OCI-LY7 (cell line): ENCODE data around the gene STRADA. TPM values are rescaled to one million over a fixed set of nuclear protein-coding genes. Genes with fewer than 3 reads are reported as not detected.

ENCODE experiments used
- BruUV-seq: library from RNA; stranded (reverse); fragments of 400-500 nt; replicated peaks from 2 replicates; lab custom pipeline; 2021; lab: Mats Ljungman, UMichigan
- CTCF ChIA-PET: fragments of 300-600 bp; sonication (Branson Sonifier 250); formaldehyde crosslinking; loops from one replicate; lab custom pipeline; 2022; ENCODE audit warnings: antibody characterized with exemption; ENCODE audit not compliant: unreplicated experiment; lab: Charles Lee
- POLR2A ChIA-PET: fragments of 300-600 bp; sonication (Branson Sonifier 250); formaldehyde crosslinking; loops from one replicate; lab custom pipeline; 2022; ENCODE audit warnings: antibody characterized with exemption; lab: Charles Lee
- DNase-seq: peaks from one replicate; pipeline ENCODE4 v3.0.0-alpha.2; 2015; ENCODE audit warnings: low spot score
- H2AFZ ChIP-seq: fragments of 200-600 bp; sonication (generic), shearing (Covaris generic); 2 replicates; pipeline ENCODE4 v1.6.1; 2014; ENCODE audit warnings: mild to moderate bottlenecking, antibody characterized with exemption, low read length, moderate library complexity
- H3K27ac ChIP-seq: fragments of 200-600 bp; sonication (generic); 2 replicates; pipeline ENCODE4 v1.5.1; 2014; ENCODE audit warnings: mixed run types, low read depth, mild to moderate bottlenecking, moderate library complexity, low read length, inconsistent platforms; ENCODE audit not compliant: poor library complexity, severe bottlenecking
- H3K36me3 ChIP-seq: fragments of 200-600 bp; sonication (generic); 2 replicates; pipeline ENCODE4 v1.6.1; 2014; ENCODE audit warnings: mild to moderate bottlenecking, antibody characterized with exemption, low read length, moderate library complexity, mixed read lengths; ENCODE audit not compliant: insufficient read depth
- H3K4me1 ChIP-seq: fragments of 200-600 bp; sonication (generic); 2 replicates; pipeline ENCODE4 v1.5.1; 2014; ENCODE audit warnings: mild to moderate bottlenecking, low read length; ENCODE audit not compliant: insufficient read depth, poor library complexity, severe bottlenecking
- H3K4me2 ChIP-seq: fragments of 200-600 bp; sonication (generic); 2 replicates; pipeline ENCODE4 v1.6.1; 2014; ENCODE audit warnings: mild to moderate bottlenecking, low read length
- H3K4me3 ChIP-seq: fragments of 200-600 bp; sonication (generic); 2 replicates; pipeline ENCODE4 v1.5.1; 2014; ENCODE audit warnings: mild to moderate bottlenecking, low read depth, low read length; ENCODE audit not compliant: poor library complexity, severe bottlenecking
- H3K79me2 ChIP-seq: fragments of 200-600 bp; sonication (generic); 2 replicates; pipeline ENCODE4 v1.6.1; 2016; ENCODE audit warnings: low read depth, mild to moderate bottlenecking, low read length, moderate library complexity, mixed read lengths; ENCODE audit not compliant: insufficient read depth
- H3K9me2 ChIP-seq: fragments of 200-600 bp; sonication (generic); 2 replicates; pipeline ENCODE4 v1.6.1; 2016; ENCODE audit warnings: mild to moderate bottlenecking, low read length, mixed read lengths; ENCODE audit not compliant: insufficient read depth
- H3K9me3 ChIP-seq: fragments of 200-600 bp; sonication (generic); 2 replicates; pipeline ENCODE4 v1.6.1; 2014; ENCODE audit warnings: mild to moderate bottlenecking, mixed run types, low read length, mixed read lengths
- H4K20me1 ChIP-seq: fragments of 200-600 bp; sonication (generic); 2 replicates; pipeline ENCODE4 v1.6.1; 2014; ENCODE audit warnings: mild to moderate bottlenecking, antibody characterized with exemption, low read length, moderate library complexity, mixed read lengths; ENCODE audit not compliant: insufficient read depth
- EZH2phosphoT487 ChIP-seq: fragments of 200-600 bp; sonication (generic); IDR thresholded peaks from 2 replicates; pipeline ENCODE4 v1.6.1; 2018; ENCODE audit warnings: low read depth, borderline replicate concordance, mild to moderate bottlenecking, mixed run types, antibody characterized with exemption, low read length, moderate library complexity, mixed read lengths
- intact Hi-C: fragments of 100-400 bp; cut with micrococcal nuclease; formaldehyde crosslinking; loops from one replicate; pipeline ENCODE4 v1.10.0; 2022; ENCODE audit not compliant: unreplicated experiment
- total RNA-seq, 2 experiments: library from RNA; depleted of rRNA in 1 of 2; stranded (reverse); fragments of >200 nt in 1 of 2; shearing (Covaris generic) in 1 of 2; gene quantifications; 2 replicates each; pipeline ENCODE4 v1.2.3, GENCODE V29; 2014 to 2022
- TF ChIP-seq, protein P1 (sequence below): fragments of 200-600 bp; sonication (generic); conservative IDR thresholded peaks from 2 replicates; pipeline ENCODE4 v1.5.1; 2014; ENCODE audit warnings: mild to moderate bottlenecking, antibody characterized with exemption, low read length, moderate library complexity, mixed read lengths

STRADA gene
- total RNA-seq, 2 experiments from 2014 or later, result 31.9 to 68.0 TPM

DNA sequence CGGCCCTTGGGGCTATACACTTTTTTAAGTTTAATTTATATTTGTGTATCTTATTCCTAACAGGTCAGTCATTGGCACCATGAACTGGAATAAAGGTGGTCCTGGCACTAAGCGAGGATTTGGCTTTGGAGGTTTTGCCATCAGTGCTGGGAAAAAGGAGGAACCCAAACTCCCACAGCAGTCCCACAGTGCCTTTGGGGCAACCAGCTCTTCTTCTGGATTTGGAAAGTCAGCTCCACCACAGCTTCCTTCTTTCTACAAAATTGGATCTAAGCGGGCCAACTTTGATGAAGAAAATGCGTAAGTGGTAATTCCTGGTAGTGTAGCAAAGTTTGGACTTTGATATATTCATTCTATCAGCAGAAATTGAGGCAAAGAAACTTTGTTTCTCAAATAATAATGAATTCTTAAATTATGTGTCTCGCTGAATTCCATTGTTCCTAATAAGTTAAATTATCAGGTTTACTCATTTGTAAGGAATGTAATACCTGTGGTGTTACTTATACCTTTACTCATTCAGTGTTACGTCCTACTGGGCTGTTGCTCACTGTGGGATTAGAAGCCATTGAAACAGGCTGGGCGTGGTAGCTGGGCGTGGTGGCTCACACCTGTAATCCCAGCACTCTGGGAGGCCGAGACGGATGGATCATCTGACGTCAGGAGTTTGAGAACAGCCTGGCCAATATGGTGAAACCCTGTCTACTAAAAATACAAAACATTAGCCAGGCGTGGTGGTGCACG lies 45.5 kb upstream of the STRADA start:
- Histone ChIP-seq H3K9me2 (no peaks in the 10 kb centered on the region), H2AFZ (no peak overlapping the region), H3K27ac (no peak overlapping the region), H3K36me3 (peaks cover 100% of the 10 kb centered on the region), H3K4me3 (no peak overlapping the region), H3K4me2 (no peak overlapping the region), H3K9me3 (no peaks in the 10 kb centered on the region), H4K20me1 (peaks cover 25% of the 10 kb centered on the region), H3K79me2 (peaks cover 80% of the 10 kb centered on the region), H3K4me1 (no peaks in the 10 kb centered on the region)
- ChIA-PET POLR2A (no interaction called here), CTCF (no interaction called here)
- intact Hi-C loops, result no loop called here
- no peak for DNase-seq
- BruUV-seq, result no TSS peak
- no peak for TF ChIP-seq EZH2phosphoT487
- TF ChIP-seq, protein P1, sequence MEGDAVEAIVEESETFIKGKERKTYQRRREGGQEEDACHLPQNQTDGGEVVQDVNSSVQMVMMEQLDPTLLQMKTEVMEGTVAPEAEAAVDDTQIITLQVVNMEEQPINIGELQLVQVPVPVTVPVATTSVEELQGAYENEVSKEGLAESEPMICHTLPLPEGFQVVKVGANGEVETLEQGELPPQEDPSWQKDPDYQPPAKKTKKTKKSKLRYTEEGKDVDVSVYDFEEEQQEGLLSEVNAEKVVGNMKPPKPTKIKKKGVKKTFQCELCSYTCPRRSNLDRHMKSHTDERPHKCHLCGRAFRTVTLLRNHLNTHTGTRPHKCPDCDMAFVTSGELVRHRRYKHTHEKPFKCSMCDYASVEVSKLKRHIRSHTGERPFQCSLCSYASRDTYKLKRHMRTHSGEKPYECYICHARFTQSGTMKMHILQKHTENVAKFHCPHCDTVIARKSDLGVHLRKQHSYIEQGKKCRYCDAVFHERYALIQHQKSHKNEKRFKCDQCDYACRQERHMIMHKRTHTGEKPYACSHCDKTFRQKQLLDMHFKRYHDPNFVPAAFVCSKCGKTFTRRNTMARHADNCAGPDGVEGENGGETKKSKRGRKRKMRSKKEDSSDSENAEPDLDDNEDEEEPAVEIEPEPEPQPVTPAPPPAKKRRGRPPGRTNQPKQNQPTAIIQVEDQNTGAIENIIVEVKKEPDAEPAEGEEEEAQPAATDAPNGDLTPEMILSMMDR, result no peak

DNA sequence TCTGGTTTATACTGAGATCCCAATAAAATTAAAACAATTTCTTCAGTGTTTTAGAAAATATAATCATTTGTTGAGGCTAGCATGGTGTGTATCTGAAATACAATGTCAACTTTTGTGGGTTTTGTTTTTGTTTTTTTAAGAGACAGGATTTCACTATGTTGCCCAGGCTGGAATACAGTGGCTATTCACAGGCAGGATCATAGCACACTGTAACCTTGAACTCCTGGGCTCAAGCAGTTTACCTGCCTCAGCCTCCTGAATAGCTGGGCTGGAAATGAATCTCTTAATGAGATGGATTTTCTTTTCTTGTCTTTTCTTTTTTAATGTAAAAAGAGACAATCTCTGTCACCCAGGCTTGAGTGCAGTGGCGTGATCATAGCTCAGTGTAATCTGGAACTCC lies 44.5 kb upstream of the STRADA start:
- Histone ChIP-seq H3K27ac (no peak overlapping the region), H3K36me3 (peaks cover 97% of the 10 kb centered on the region), H3K79me2 (peaks cover 80% of the 10 kb centered on the region), H3K9me3 (no peaks in the 10 kb centered on the region), H3K4me1 (no peaks in the 10 kb centered on the region), H4K20me1 (peaks cover 26% of the 10 kb centered on the region), H3K4me2 (no peak overlapping the region), H3K9me2 (no peaks in the 10 kb centered on the region), H2AFZ (no peak overlapping the region), H3K4me3 (no peak overlapping the region)
- POLR2A ChIA-PET, result interaction anchor here (0.6 to 0.8 kb wide), 2 partner anchors 10 to 72 kb away, joined by 3 read pairs; no protein-coding TSS in a partner anchor
- TF ChIP-seq EZH2phosphoT487, result no peak
- TF ChIP-seq, protein P1, result no peak
- CTCF ChIA-PET, result no interaction called here
- BruUV-seq, result no TSS peak
- no peak for DNase-seq
- intact Hi-C loops, result no loop called here

DNA sequence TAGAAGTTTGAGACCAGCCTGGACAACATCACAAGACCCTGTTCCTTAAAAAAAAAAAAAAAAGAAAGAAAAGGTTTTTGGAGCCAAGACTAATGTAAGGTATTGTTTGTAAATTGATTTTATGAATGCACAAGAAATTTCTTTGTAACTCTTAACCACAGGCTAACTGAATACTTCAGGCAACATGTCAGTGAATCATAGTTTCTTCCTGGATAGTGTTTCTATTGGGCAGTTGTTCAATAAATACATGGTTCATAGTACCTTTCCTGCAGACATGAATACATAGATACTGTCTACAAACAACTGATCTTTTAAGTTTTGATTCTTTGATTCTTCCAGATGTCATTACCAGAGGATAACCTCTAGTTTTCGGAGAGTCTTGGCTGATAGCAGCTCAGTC lies 44.0 kb upstream of the STRADA start:
- no peak overlapping the region for H3K4me3 ChIP-seq
- no peak for TF ChIP-seq EZH2phosphoT487
- TF ChIP-seq, protein P1, result no peak
- H3K9me2 ChIP-seq, result no peaks in the 10 kb centered on the region
- no peak overlapping the region for H3K27ac ChIP-seq
- CTCF ChIA-PET, result no interaction called here
- POLR2A ChIA-PET, result interaction anchor here (0.6 kb wide), 2 partner anchors 16 to 71 kb away, joined by 3 to 4 read pairs; no protein-coding TSS in a partner anchor
- H3K4me1 ChIP-seq, result no peaks in the 10 kb centered on the region
- DNase-seq, result no peak
- H2AFZ ChIP-seq, result no peak overlapping the region
- peaks cover 97% of the 10 kb centered on the region for H3K36me3 ChIP-seq
- H3K79me2 ChIP-seq, result peaks cover 80% of the 10 kb centered on the region
- intact Hi-C loops, result no loop called here
- no peak overlapping the region for H3K4me2 ChIP-seq
- no peaks in the 10 kb centered on the region for H3K9me3 ChIP-seq
- peaks cover 28% of the 10 kb centered on the region; the same call in 1 of the 2 replicates for H4K20me1 ChIP-seq
- no TSS peak for BruUV-seq
